Spleen (tissue), 7 donors: Measurements from ENCODE around the gene FKBP15.

Experiments
- CTCF ChIP-seq, 11 experiments: fragments of 200-600 bp in 7 of 11; fragments of 450-650 bp in 4 of 11; sonication (generic) in 4 of 11; IDR thresholded peaks in 8 of 11; conservative IDR thresholded peaks in 3 of 11; 1 replicate in 7 of 11; 2 replicates in 4 of 11; pipeline versions ENCODE4 v1.4.0 to v1.8.0; 2016 to 2021; ENCODE audit warnings: antibody characterized with exemption in 11 of 11, inconsistent platforms in 4 of 11, mild to moderate bottlenecking in 1 of 11
- POLR2A ChIP-seq, 3 donors: fragments of 450-650 bp; IDR thresholded peaks; one replicate each; pipeline ENCODE4 v1.5.1; 2017; ENCODE audit warnings: antibody characterized with exemption in 3 of 3, mild to moderate bottlenecking in 1 of 3
- donor health status: DM: no; HTN: no; CAD: no; lungs with moderate emphysema.
- donor health status: DM: no; HTN: no; CAD: no.
- donor health status: DM: no; HTN: no; CAD: no.

GRCh38 chr9:113266174-113266573 is 45.1 kb upstream of the FKBP15 start:
- TF ChIP-seq POLR2A (IDR thresholded peaks at IDR 0.05) = no peak
- no peak for TF ChIP-seq CTCF (IDR thresholded peaks at IDR 0.05 in 8 of 11, conservative IDR thresholded peaks at IDR 0.05 in 3 of 11)
